Activated T-cell treated with anti-CD3 and anti-CD28 coated beads, Interleukin-2, amount 50 U/mL, for 4 hours (primary cell): ENCODE measurements around the gene STAG1. TPM values are rescaled to one million over a fixed set of nuclear protein-coding genes. Genes with fewer than 3 reads are reported as not detected.
"Not testable (repeated sequence)": the region's sequence is repeated elsewhere in the genome, so short reads cannot be mapped to it uniquely, and the experiment has no call there.

Experiments used
- ATAC-seq, 2 donors: fragments of 200-7000 bp; cut with Tn5 transposase; one replicate each; pipeline ENCODE4 v1.10.0; 2021
- DNase-seq: peaks from one replicate; pipeline ENCODE4 v3.0.0-alpha.2; 2020
- H3K27me3 Mint-ChIP-seq: one replicate; pipeline ENCODE4 v1.8.0; 2021; ENCODE audit warnings: low read depth, mixed read lengths
- H3K36me3 Mint-ChIP-seq: one replicate; pipeline ENCODE4 v1.8.0; 2022; ENCODE audit warnings: mixed read lengths; ENCODE audit not compliant: insufficient read depth
- H3K4me1 Mint-ChIP-seq: one replicate; pipeline ENCODE4 v1.8.0; 2021; ENCODE audit warnings: low read depth, mixed read lengths
- H3K4me3 Mint-ChIP-seq: one replicate; pipeline ENCODE4 v1.8.0; 2021; ENCODE audit warnings: mild to moderate bottlenecking, moderate library complexity, mixed read lengths
- H3K9me3 Mint-ChIP-seq: one replicate; pipeline ENCODE4 v1.8.0; 2021; ENCODE audit warnings: mixed read lengths
- total RNA-seq, 3 donors: library from RNA; stranded (reverse); gene quantifications; one replicate each; pipeline ENCODE4 v1.2.1, GENCODE V29; 2021

The STAG1 gene
- total RNA-seq, 3 donors from 2014 or later: 44.6 to 46.2 (median 44.6) TPM

GRCh38 chr3:136485777-136486176 is 266.4 kb downstream of the STAG1 start:
- ATAC-seq (no peak), DNase-seq (no peak)
- H3K27me3 Mint-ChIP-seq: no peaks in the 10 kb centered on the region
- no peaks in the 10 kb centered on the region for H3K4me1 Mint-ChIP-seq
- H3K9me3 Mint-ChIP-seq: no peaks in the 10 kb centered on the region
- H3K4me3 Mint-ChIP-seq: no peak overlapping the region
- H3K36me3 Mint-ChIP-seq: peaks cover 29% of the 10 kb centered on the region

DNA sequence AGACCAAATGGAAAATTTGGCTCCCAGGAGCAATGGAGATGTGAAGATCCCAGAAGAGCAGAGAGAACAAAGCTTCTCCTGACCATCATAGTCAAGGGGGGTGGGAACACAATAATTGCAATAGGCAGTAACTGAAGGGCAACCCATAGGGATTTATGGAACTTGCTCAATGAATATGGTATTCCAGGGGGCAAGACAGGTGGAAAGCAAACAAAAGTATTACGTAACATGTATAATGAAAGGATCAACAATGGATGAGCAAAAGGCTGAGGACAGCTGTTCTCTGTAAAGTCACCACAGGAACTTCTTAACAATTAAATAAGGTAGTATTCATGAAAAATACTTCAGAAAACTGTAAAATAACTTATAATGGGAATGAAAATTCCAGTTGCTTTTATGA is 275.9 kb downstream of the STAG1 start:
- ATAC-seq: no peak

DNA sequence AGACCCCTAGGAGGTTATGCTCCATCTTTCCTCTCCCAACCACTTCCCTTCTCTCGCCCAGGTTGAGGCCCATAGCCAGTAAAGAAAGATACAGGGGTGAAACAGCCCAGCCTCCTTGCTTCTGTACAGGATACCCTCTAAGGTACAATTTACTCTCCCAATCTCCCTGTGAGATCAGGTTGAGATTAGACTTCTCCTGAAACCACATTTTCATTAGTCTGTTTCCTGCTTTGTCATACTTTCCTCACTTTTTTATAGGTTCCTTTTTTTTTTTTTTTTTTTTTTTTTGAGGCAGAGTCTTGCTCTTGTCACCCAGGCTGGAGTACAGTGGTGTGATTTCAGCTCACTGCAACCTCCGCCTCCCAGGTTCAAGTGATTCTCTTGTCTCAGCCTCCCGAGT is 277.3 kb downstream of the STAG1 start:
- H3K36me3 Mint-ChIP-seq: peaks cover 45% of the 10 kb centered on the region
- ATAC-seq, H3K4me3 Mint-ChIP-seq, H3K4me1 Mint-ChIP-seq, H3K9me3 Mint-ChIP-seq, DNase-seq, H3K27me3 Mint-ChIP-seq: not testable (repeated sequence)

More for the DNA sequence above, 275.9 kb downstream of the STAG1 start:
- peaks cover 6% of the 10 kb centered on the region for H3K9me3 Mint-ChIP-seq
- H3K27me3 Mint-ChIP-seq: no peaks in the 10 kb centered on the region
- H3K4me1 Mint-ChIP-seq: no peaks in the 10 kb centered on the region
- H3K4me3 Mint-ChIP-seq: no peak overlapping the region
- DNase-seq: no peak
- H3K36me3 Mint-ChIP-seq: peaks cover 31% of the 10 kb centered on the region

DNA sequence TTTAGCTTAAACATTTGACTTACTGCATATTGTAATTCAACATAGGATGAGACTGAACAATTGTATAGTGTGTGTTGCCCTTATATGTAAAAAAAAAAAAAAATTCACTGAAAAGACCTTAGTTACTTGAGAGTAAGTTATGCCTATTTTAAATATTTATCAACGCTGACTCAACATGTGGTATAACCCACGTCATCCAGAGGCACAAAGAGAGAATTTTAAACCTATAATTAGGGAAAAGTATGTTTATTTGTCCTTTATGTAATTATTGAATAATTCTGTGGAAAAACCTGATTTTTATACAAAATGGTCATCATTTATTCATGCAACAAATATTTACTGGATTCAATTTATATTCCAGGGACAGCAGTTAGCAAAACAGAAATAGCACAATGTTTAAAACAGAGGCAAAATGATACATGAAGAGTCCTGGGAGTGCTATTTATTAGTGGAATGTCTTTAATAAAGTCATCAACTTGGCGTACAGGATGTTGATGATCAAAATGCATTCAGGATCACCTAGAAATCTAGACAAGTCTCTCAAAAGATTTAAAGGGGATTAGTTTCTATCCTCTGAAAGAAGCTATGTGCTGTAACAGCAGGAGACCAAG is 278.4 kb downstream of the STAG1 start:
- H3K9me3 Mint-ChIP-seq: peaks cover 6% of the 10 kb centered on the region
- no peaks in the 10 kb centered on the region for H3K4me1 Mint-ChIP-seq
- no peak for DNase-seq
- no peak overlapping the region for H3K4me3 Mint-ChIP-seq
- no peaks in the 10 kb centered on the region for H3K27me3 Mint-ChIP-seq
- H3K36me3 Mint-ChIP-seq: peaks cover 48% of the 10 kb centered on the region
- ATAC-seq: no peak

- no peak for ATAC-seq
- no peak for DNase-seq
- H3K4me3 Mint-ChIP-seq: no peak overlapping the region
- H3K9me3 Mint-ChIP-seq: peaks cover 15% of the 10 kb centered on the region
- H3K36me3 Mint-ChIP-seq: peaks cover 63% of the 10 kb centered on the region
- no peaks in the 10 kb centered on the region for H3K4me1 Mint-ChIP-seq
- H3K27me3 Mint-ChIP-seq: no peaks in the 10 kb centered on the region
Observed at GRCh38 chr3:136465296-136465695, 286.9 kb downstream of the STAG1 start.

- Mint-ChIP-seq H3K36me3 (peaks cover 64% of the 10 kb centered on the region), H3K9me3 (peaks cover 21% of the 10 kb centered on the region), H3K27me3 (no peaks in the 10 kb centered on the region), H3K4me1 (no peaks in the 10 kb centered on the region), H3K4me3 (no peak overlapping the region)
- ATAC-seq: no peak
- DNase-seq: no peak
Observed at GRCh38 chr3:136464502-136464901, 287.7 kb downstream of the STAG1 start.

DNA sequence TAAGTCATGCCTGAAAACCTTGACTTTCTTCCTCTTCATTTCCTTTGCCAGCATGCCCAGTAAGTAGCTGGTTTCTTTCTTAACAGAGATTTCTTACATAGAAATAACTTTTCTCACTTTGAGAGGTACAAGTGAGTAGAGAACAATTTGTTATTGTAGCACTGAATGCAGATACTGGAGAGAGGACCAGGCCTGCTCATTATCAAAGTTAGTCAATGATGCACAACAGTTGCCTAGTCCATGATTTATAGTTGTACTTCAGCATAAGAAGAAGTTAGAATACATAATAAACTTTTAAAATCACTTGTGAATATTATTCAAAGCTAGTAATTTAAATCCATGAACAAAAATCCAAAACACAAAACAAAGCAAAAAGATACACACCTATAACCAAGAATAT is 289.0 kb downstream of the STAG1 start:
- DNase-seq (no peak), ATAC-seq (no peak)
- Mint-ChIP-seq H3K4me3 (no peak overlapping the region), H3K4me1 (no peaks in the 10 kb centered on the region), H3K9me3 (peaks cover 22% of the 10 kb centered on the region), H3K27me3 (no peaks in the 10 kb centered on the region), H3K36me3 (peaks cover 74% of the 10 kb centered on the region)

- no peak for DNase-seq
- ATAC-seq: no peak
- Mint-ChIP-seq H3K4me3 (no peak overlapping the region), H3K4me1 (no peaks in the 10 kb centered on the region), H3K36me3 (peaks cover 70% of the 10 kb centered on the region), H3K27me3 (no peaks in the 10 kb centered on the region), H3K9me3 (peaks cover 40% of the 10 kb centered on the region)
Observed at GRCh38 chr3:136457793-136458192, 294.4 kb downstream of the STAG1 start.

DNA sequence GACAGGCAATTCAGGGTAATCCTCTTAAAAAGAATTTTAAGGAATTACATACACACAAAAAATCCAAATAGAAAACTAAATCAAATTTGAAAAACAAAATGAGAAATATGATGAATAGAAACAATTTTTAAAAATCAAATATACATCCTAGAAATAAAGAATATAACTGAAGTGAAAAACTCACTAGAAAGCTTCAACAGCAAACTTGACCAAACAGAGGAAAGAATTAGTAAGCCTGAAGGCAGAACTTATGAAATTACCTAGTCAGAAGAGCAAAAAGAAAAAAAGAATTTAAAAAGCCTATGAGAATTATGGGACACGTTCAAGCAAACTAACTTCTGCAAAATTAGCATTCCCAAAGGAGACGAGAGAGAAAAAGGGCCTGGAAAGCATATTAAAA is 296.0 kb downstream of the STAG1 start:
- ATAC-seq: no peak
- no peaks in the 10 kb centered on the region for H3K4me1 Mint-ChIP-seq
- H3K9me3 Mint-ChIP-seq: peaks cover 33% of the 10 kb centered on the region
- no peak for DNase-seq
- peaks cover 60% of the 10 kb centered on the region for H3K36me3 Mint-ChIP-seq
- H3K4me3 Mint-ChIP-seq: no peak overlapping the region
- H3K27me3 Mint-ChIP-seq: no peaks in the 10 kb centered on the region

- Mint-ChIP-seq H3K27me3 (no peaks in the 10 kb centered on the region), H3K36me3 (peaks cover 20% of the 10 kb centered on the region), H3K4me1 (no peaks in the 10 kb centered on the region), H3K4me3 (no peak overlapping the region), H3K9me3 (no peaks in the 10 kb centered on the region)
- no peak for ATAC-seq
- DNase-seq: no peak
Observed at GRCh38 chr3:136444581-136444980, 307.6 kb downstream of the STAG1 start.

DNA sequence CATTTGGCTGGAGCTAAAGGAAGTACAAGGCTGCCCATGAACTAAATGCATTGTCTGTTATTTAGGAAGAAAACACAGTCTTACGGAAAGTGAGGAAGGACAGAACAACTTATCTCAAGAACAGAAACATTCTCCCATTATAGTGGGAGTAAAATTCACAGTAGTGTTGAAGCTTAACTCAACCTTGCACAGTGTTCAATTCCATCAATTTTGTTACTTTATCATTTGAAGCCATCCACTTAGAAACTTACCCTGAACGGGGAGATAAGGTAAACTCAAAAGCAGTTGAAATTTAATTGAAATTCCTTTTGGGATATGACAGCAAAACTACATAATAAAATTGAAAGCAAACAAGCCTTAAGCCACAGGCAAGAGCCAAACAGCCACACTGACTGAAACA is 315.1 kb downstream of the STAG1 start:
- ATAC-seq (no peak), DNase-seq (no peak)
- Mint-ChIP-seq H3K9me3 (no peaks in the 10 kb centered on the region), H3K4me3 (no peak overlapping the region), H3K4me1 (no peaks in the 10 kb centered on the region), H3K27me3 (no peaks in the 10 kb centered on the region), H3K36me3 (peaks cover 24% of the 10 kb centered on the region)

DNA sequence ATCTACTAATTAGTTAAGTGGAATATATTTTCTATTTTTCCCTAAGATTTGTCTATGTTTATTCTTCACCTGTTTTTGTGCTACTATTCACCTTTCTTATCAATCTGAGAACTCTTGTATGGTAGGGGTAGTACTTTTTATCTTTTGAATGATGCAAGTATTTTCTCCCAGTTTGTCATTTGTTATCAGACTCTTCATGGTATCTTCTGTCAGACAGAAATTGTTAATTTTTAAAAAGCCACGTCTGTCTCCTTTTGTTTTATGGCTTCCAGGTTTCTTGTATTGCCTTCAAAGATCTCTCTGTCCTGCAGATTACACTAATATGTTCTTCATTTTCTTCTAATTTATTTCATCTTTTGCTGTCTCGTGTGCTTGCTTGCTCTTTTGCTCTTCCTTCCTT is 317.7 kb downstream of the STAG1 start:
- ATAC-seq (no peak), DNase-seq (no peak)
- Mint-ChIP-seq H3K27me3 (no peaks in the 10 kb centered on the region), H3K9me3 (no peaks in the 10 kb centered on the region), H3K4me3 (no peak overlapping the region), H3K36me3 (peaks cover 22% of the 10 kb centered on the region), H3K4me1 (no peaks in the 10 kb centered on the region)

DNA sequence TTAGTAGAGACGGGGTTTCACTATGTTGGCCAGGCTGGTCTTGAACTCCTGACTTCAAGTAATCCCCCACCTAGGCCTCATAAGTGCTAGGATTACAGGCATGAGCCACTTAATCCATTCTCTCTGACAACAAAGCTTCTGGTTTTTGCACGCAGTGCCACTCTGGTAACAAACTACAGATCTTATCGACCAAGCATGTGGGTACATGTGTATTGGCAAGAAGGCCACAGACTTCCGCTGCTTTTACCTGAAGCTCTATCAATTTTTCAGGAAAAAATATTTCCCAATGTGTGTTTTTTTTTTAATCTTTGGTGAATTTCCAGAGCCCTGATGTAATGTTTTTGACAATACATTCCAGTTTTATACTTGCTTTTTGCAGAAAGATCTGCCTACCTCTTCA is 319.5 kb downstream of the STAG1 start:
- Mint-ChIP-seq H3K4me3 (no peak overlapping the region), H3K9me3 (no peaks in the 10 kb centered on the region), H3K4me1 (no peaks in the 10 kb centered on the region), H3K27me3 (no peaks in the 10 kb centered on the region), H3K36me3 (peaks cover 21% of the 10 kb centered on the region)
- DNase-seq: no peak
- ATAC-seq: no peak

- H3K27me3 Mint-ChIP-seq: no peaks in the 10 kb centered on the region
Observed at GRCh38 chr3:136428167-136428566, 324.0 kb downstream of the STAG1 start.

GRCh38 chr3:136427236-136427635 is 324.9 kb downstream of the STAG1 start:
- no peak for ATAC-seq

More at GRCh38 chr3:136428167-136428566, 324.0 kb downstream of the STAG1 start:
- H3K4me1 Mint-ChIP-seq: no peaks in the 10 kb centered on the region
- DNase-seq (no peak), ATAC-seq (no peak)
- H3K36me3 Mint-ChIP-seq: peaks cover 18% of the 10 kb centered on the region
- H3K4me3 Mint-ChIP-seq: no peak overlapping the region
- no peaks in the 10 kb centered on the region for H3K9me3 Mint-ChIP-seq

GRCh38 chr3:136414476-136414875 is 337.7 kb downstream of the STAG1 start:
- no peak for ATAC-seq
- no peaks in the 10 kb centered on the region for H3K27me3 Mint-ChIP-seq
- no peak overlapping the region for H3K4me3 Mint-ChIP-seq
- H3K36me3 Mint-ChIP-seq: peaks cover 37% of the 10 kb centered on the region
- H3K4me1 Mint-ChIP-seq: no peaks in the 10 kb centered on the region
- no peaks in the 10 kb centered on the region for H3K9me3 Mint-ChIP-seq
- no peak for DNase-seq

More at GRCh38 chr3:136427236-136427635, 324.9 kb downstream of the STAG1 start:
- H3K36me3 Mint-ChIP-seq: peaks cover 15% of the 10 kb centered on the region
- DNase-seq: no peak
- no peaks in the 10 kb centered on the region for H3K27me3 Mint-ChIP-seq
- H3K9me3 Mint-ChIP-seq: no peaks in the 10 kb centered on the region
- no peaks in the 10 kb centered on the region for H3K4me1 Mint-ChIP-seq
- no peak overlapping the region for H3K4me3 Mint-ChIP-seq
